Trophoblast cell (in vitro differentiated cells and primary cell): ENCODE results near the gene MTAP.

Source experiments
- DNase-seq, 2 donors: peaks; one replicate each; pipeline ENCODE4 v3.0.0-alpha.2; 2016
- H2AFZ ChIP-seq: 2 replicates; pipeline ENCODE4 v1.6.1; 2013; ENCODE audit warnings: low read length, moderate library complexity, mild to moderate bottlenecking; ENCODE audit not compliant: insufficient read depth, poor library complexity
- H2AK5ac ChIP-seq: 2 replicates; pipeline ENCODE4 v1.6.1; 2013; ENCODE audit warnings: mild to moderate bottlenecking, low read length
- H2BK120ac ChIP-seq: 2 replicates; pipeline ENCODE4 v1.6.1; 2013; ENCODE audit warnings: low read length, mild to moderate bottlenecking, moderate library complexity; ENCODE audit not compliant: insufficient read depth, poor library complexity
- H2BK12ac ChIP-seq: 2 replicates; pipeline ENCODE4 v1.6.1; 2013; ENCODE audit warnings: mild to moderate bottlenecking, low read length, moderate library complexity
- H2BK5ac ChIP-seq: 2 replicates; pipeline ENCODE4 v1.6.1; 2013; ENCODE audit warnings: low read length, low read depth, moderate library complexity, mild to moderate bottlenecking; ENCODE audit not compliant: poor library complexity
- H3K14ac ChIP-seq: 2 replicates; pipeline ENCODE4 v1.6.1; 2013; ENCODE audit warnings: mild to moderate bottlenecking, low read length
- H3K18ac ChIP-seq: 2 replicates; pipeline ENCODE4 v1.6.1; 2013; ENCODE audit warnings: mild to moderate bottlenecking, low read length
- H3K23ac ChIP-seq: 2 replicates; pipeline ENCODE4 v1.6.1; 2013; ENCODE audit warnings: low read length
- H3K27ac ChIP-seq: 2 replicates; pipeline ENCODE4 v1.5.1; 2013; ENCODE audit warnings: low read depth, mild to moderate bottlenecking, inconsistent platforms, low read length, moderate library complexity
- H3K27me3 ChIP-seq: 2 replicates; pipeline ENCODE4 v1.6.1; 2013; ENCODE audit warnings: inconsistent platforms, mild to moderate bottlenecking, low read length, moderate library complexity; ENCODE audit not compliant: insufficient read depth
- H3K36me3 ChIP-seq, 2 experiments: 1 replicate in 1 of 2; 2 replicates in 1 of 2; pipeline ENCODE4 v1.6.1; 2013; ENCODE audit warnings: low read length in 2 of 2, mild to moderate bottlenecking in 2 of 2, moderate library complexity in 1 of 2; ENCODE audit not compliant: insufficient read depth in 2 of 2, control insufficient read depth in 1 of 2
- H3K4ac ChIP-seq: 2 replicates; pipeline ENCODE4 v1.6.1; 2013; ENCODE audit warnings: low read depth, mild to moderate bottlenecking, low read length, moderate library complexity
- H3K4me1 ChIP-seq, 2 experiments: 1 replicate in 1 of 2; 2 replicates in 1 of 2; pipeline ENCODE4 v1.6.1; 2013; ENCODE audit warnings: low read length in 2 of 2, mild to moderate bottlenecking in 2 of 2, moderate library complexity in 1 of 2; ENCODE audit not compliant: insufficient read depth in 2 of 2, control insufficient read depth in 1 of 2
- H3K4me2 ChIP-seq: 2 replicates; pipeline ENCODE4 v1.6.1; 2013; ENCODE audit warnings: inconsistent platforms, mild to moderate bottlenecking, low read length, moderate library complexity
- H3K4me3 ChIP-seq: 2 replicates; pipeline ENCODE4 v1.5.1; 2013; ENCODE audit warnings: mild to moderate bottlenecking, low read depth, low read length, inconsistent platforms
- H3K79me1 ChIP-seq: one replicate; pipeline ENCODE4 v1.6.1; 2013; ENCODE audit warnings: low read length
- H3K79me2 ChIP-seq: 2 replicates; pipeline ENCODE4 v1.6.1; 2013; ENCODE audit warnings: low read length, mild to moderate bottlenecking; ENCODE audit not compliant: control insufficient read depth, insufficient read depth, poor library complexity
- H3K9ac ChIP-seq: 2 replicates; pipeline ENCODE4 v1.6.1; 2013; ENCODE audit warnings: mild to moderate bottlenecking, low read length
- H3K9me3 ChIP-seq: 2 replicates; pipeline ENCODE4 v1.6.1; 2013; ENCODE audit warnings: low read depth, mild to moderate bottlenecking, control low read depth, inconsistent platforms, low read length; ENCODE audit not compliant: insufficient read depth
- H4K12ac ChIP-seq: 2 replicates; pipeline ENCODE4 v1.6.1; 2013; ENCODE audit warnings: low read depth, mild to moderate bottlenecking, low read length, moderate library complexity
- H4K8ac ChIP-seq: 2 replicates; pipeline ENCODE4 v1.6.1; 2013; ENCODE audit warnings: low read depth, mild to moderate bottlenecking, low read length, moderate library complexity
- H4K91ac ChIP-seq: one replicate; pipeline ENCODE4 v1.6.1; 2013; ENCODE audit warnings: low read depth, mild to moderate bottlenecking, low read length, moderate library complexity
- WGBS: extraction: QIAGEN DNeasy Blood & Tissue Kit; methylation state at CpG from one replicate; pipeline ENCODE4 v1.1.7; 2013; ENCODE audit warnings: missing lambda C conversion rate; ENCODE audit not compliant: insufficient read length, insufficient coverage; ENCODE audit errors: extremely low coverage; 5-methylcytosine and 5-hydroxymethylcytosine counted together

The MTAP gene

DNA sequence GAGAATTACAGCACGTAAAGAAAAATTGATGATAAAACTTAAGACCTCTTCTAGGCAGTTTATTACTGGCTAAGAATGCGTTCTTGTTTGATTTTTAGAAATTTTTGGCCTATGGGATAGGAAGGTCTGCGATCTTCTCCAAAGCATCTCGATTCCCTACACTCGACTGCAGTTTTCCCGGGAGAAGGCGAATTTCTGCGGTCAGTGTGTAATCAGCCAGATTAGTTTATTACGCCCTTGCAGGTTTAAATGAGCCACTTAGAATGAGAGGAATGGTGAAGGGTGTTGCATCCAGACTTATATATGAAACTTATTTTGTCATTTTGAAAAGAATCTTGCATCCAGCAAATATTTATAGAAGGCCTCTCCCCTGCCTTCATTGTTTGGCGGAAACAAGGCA, 1.2 kb downstream of the MTAP start:
- Histone ChIP-seq H2AFZ (no peak overlapping the region), H2BK120ac (peak overlapping the region; percentile 20), H3K79me1 (peaks cover 17% of the 10 kb centered on the region), H2AK5ac (no peak overlapping the region), H3K36me3 (peaks cover 2 to 12% of the 10 kb centered on the region in 2 experiments), H3K4me1 (peaks cover 4 to 14% of the 10 kb centered on the region in 2 experiments), H3K4me2 (peak overlapping the region; percentile 59), H3K9ac (peak overlapping the region; percentile 78), H4K91ac (no peak overlapping the region), H3K4me3 (no peak overlapping the region), H4K8ac (no peak overlapping the region), H4K12ac (peak overlapping the region; percentile 47), H3K23ac (no peak overlapping the region), H2BK12ac (no peak overlapping the region), H2BK5ac (no peak overlapping the region), H3K9me3 (no peaks in the 10 kb centered on the region), H3K79me2 (peaks cover 23% of the 10 kb centered on the region), H3K27ac (peak overlapping the region; percentile 94), H3K18ac (no peak overlapping the region), H3K4ac (peak overlapping the region; percentile 64), H3K27me3 (no peaks in the 10 kb centered on the region), H3K14ac (peak overlapping the region; percentile 98)
- no CpG with 5 or more reads among the region's 10 CpGs for WGBS
- no peak for DNase-seq

DNA sequence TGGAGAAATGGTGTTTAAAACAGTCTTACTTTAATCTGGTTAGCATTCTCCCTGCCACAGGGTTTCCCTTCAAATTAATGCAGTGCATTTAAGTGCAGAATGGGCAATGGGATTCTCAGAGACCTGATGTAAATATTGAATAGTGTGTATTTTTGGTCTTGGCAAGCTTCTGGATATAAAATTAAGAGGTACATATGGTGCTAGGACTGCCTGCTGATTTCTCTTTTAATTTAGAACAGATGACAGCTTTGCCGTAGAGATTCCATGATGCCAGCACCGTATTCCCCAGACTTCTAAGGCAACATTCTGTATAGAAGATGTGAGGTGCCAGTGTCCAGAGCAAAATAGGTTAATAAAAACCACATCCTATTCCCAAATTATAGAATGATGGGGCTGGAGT, 1.9 kb downstream of the MTAP start:
- no peak overlapping the region for H2BK5ac ChIP-seq
- H3K79me2 ChIP-seq: peaks cover 23% of the 10 kb centered on the region
- H2BK120ac ChIP-seq: no peak overlapping the region
- no CpG with 5 or more reads among the region's 2 CpGs for WGBS
- peaks cover 2 to 17% of the 10 kb centered on the region in 2 experiments for H3K36me3 ChIP-seq
- H2AFZ ChIP-seq: no peak overlapping the region
- no peak overlapping the region for H4K12ac ChIP-seq
- no peaks in the 10 kb centered on the region for H3K9me3 ChIP-seq
- no peak overlapping the region for H4K8ac ChIP-seq
- H2AK5ac ChIP-seq: no peak overlapping the region
- peak overlapping the region; percentile 33 for H3K4me2 ChIP-seq
- H3K27me3 ChIP-seq: no peaks in the 10 kb centered on the region
- H3K9ac ChIP-seq: no peak overlapping the region
- DNase-seq: no peak
- H3K18ac ChIP-seq: no peak overlapping the region
- H4K91ac ChIP-seq: no peak overlapping the region
- H3K23ac ChIP-seq: no peak overlapping the region
- H3K14ac ChIP-seq: no peak overlapping the region
- H2BK12ac ChIP-seq: no peak overlapping the region
- H3K4ac ChIP-seq: peak overlapping the region; percentile 92
- peaks cover 4 to 14% of the 10 kb centered on the region in 2 experiments for H3K4me1 ChIP-seq
- no peak overlapping the region for H3K27ac ChIP-seq
- H3K4me3 ChIP-seq: no peak overlapping the region
- peaks cover 17% of the 10 kb centered on the region for H3K79me1 ChIP-seq

GRCh38 chr9:21804791-21805190, 2.4 kb downstream of the MTAP start:
- no peak overlapping the region for H3K14ac ChIP-seq
- H4K91ac ChIP-seq: no peak overlapping the region
- no peak overlapping the region for H2BK5ac ChIP-seq
- H3K27ac ChIP-seq: no peak overlapping the region
- peak overlapping the region; percentile 92 for H3K4ac ChIP-seq
- H3K9me3 ChIP-seq: no peaks in the 10 kb centered on the region
- DNase-seq: no peak
- H2BK120ac ChIP-seq: no peak overlapping the region
- no peak overlapping the region for H2AFZ ChIP-seq
- no peaks in the 10 kb centered on the region for H3K27me3 ChIP-seq
- H3K79me1 ChIP-seq: peaks cover 17% of the 10 kb centered on the region
- no peak overlapping the region for H3K9ac ChIP-seq
- peaks cover 4 to 14% of the 10 kb centered on the region in 2 experiments for H3K4me1 ChIP-seq
- no peak overlapping the region for H4K8ac ChIP-seq
- peaks cover 4 to 19% of the 10 kb centered on the region in 2 experiments for H3K36me3 ChIP-seq
- H2BK12ac ChIP-seq: no peak overlapping the region
- H2AK5ac ChIP-seq: no peak overlapping the region
- H3K79me2 ChIP-seq: peaks cover 23% of the 10 kb centered on the region
- H3K18ac ChIP-seq: no peak overlapping the region
- H4K12ac ChIP-seq: no peak overlapping the region
- H3K4me3 ChIP-seq: no peak overlapping the region
- H3K4me2 ChIP-seq: peak overlapping the region; percentile 25
- H3K23ac ChIP-seq: no peak overlapping the region

DNA sequence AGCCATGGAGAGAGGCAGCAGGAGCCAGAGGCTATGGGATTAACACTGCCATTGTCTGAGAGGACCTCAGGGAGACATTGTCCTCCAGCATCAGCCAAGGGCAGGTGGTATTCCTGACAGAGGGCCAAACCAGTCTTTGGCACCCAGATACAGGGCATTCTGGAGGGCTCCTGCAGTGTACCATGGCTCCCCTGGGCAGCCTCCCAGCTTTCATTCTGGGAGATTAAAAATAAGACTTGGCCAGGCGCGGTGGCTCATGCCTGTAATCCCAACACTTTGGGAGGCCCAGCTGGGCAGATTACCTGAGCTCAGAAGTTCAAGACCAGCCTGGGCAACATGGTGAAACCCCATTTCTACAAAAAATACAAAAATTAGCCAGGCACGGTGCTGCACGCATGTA, 4.2 kb downstream of the MTAP start:
- Histone ChIP-seq H3K14ac (no peak overlapping the region), H3K79me2 (peaks cover 21% of the 10 kb centered on the region), H3K4ac (peak overlapping the region; percentile 57), H4K12ac (no peak overlapping the region), H3K27ac (no peak overlapping the region), H3K18ac (no peak overlapping the region), H3K36me3 (peaks cover 9 to 33% of the 10 kb centered on the region in 2 experiments), H3K27me3 (no peaks in the 10 kb centered on the region), H3K23ac (no peak overlapping the region), H3K79me1 (peaks cover 15% of the 10 kb centered on the region), H2BK120ac (no peak overlapping the region), H3K4me2 (no peak overlapping the region), H3K9me3 (no peaks in the 10 kb centered on the region), H3K9ac (no peak overlapping the region), H3K4me3 (no peak overlapping the region), H2AK5ac (no peak overlapping the region), H4K8ac (no peak overlapping the region), H4K91ac (no peak overlapping the region), H2BK12ac (no peak overlapping the region), H2AFZ (no peak overlapping the region), H3K4me1 (peaks cover 4 to 12% of the 10 kb centered on the region in 2 experiments), H2BK5ac (no peak overlapping the region)
- WGBS: no CpG with 5 or more reads among the region's 4 CpGs
- no peak for DNase-seq
